Measurements from ENCODE around the gene CDK15.

DNA sequence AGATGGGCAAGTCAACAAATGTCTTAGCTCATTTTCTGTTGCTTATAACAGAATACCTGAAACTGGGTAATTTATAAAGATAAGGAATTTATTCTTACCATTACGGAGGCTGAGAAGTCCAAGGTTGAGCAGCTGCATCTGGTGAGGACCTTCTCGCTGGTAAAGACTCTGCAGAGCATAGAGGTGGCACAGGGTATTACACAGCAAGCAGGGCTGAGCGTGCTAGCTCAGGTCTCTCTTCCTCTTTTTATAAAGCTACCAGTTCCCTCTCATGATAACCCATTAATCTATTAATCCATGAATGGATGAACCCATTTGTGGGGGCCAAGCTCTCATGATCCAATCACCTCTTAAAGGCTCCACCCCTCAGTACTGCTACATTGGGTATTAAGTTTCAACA, 109.1 kb downstream of the CDK15 start:
- TF ChIP-seq POLR2A (IDR thresholded peaks at IDR 0.05) = no peak
- TF ChIP-seq, protein P1, sequence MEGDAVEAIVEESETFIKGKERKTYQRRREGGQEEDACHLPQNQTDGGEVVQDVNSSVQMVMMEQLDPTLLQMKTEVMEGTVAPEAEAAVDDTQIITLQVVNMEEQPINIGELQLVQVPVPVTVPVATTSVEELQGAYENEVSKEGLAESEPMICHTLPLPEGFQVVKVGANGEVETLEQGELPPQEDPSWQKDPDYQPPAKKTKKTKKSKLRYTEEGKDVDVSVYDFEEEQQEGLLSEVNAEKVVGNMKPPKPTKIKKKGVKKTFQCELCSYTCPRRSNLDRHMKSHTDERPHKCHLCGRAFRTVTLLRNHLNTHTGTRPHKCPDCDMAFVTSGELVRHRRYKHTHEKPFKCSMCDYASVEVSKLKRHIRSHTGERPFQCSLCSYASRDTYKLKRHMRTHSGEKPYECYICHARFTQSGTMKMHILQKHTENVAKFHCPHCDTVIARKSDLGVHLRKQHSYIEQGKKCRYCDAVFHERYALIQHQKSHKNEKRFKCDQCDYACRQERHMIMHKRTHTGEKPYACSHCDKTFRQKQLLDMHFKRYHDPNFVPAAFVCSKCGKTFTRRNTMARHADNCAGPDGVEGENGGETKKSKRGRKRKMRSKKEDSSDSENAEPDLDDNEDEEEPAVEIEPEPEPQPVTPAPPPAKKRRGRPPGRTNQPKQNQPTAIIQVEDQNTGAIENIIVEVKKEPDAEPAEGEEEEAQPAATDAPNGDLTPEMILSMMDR (IDR thresholded peaks at IDR 0.05) = no peak

Measured in prostate gland (tissue), 2 donors.